NK-92 treated with Interleukin-12 subunit alpha and Interleukin-12 subunit beta, amount 100 ng/mL, for 24 hours (cell line): ENCODE measurements around the gene ZNF398.

Experiments
- DNase-seq: peaks from one replicate; lab custom pipeline; 2025; lab: John Stamatoyannopoulos, UW

Gene ZNF398

GRCh38 chr7:149196151-149196704, 49.0 kb downstream of the ZNF398 start:
- DNase-seq: no peak

- DNase-seq: no peak
These were observed 49.5 kb downstream of the ZNF398 start for GRCh38 chr7:149196705-149197171.

GRCh38 chr7:149197675-149198074, 50.4 kb downstream of the ZNF398 start:
- DNase-seq: no peak

GRCh38 chr7:149198161-149198816, 51.0 kb downstream of the ZNF398 start:
- DNase-seq: no peak

GRCh38 chr7:149199234-149199995, 52.2 kb downstream of the ZNF398 start:
- no peak for DNase-seq

GRCh38 chr7:149202831-149203231, 55.6 kb downstream of the ZNF398 start:
- DNase-seq: no peak

GRCh38 chr7:149205690-149206381, 58.6 kb downstream of the ZNF398 start:
- DNase-seq: no peak

GRCh38 chr7:149207324-149208035, 60.2 kb downstream of the ZNF398 start:
- DNase-seq: no peak

- no peak for DNase-seq
These were observed 62.4 kb downstream of the ZNF398 start for GRCh38 chr7:149209518-149210269.

- DNase-seq: no peak
These were observed 63.3 kb downstream of the ZNF398 start for GRCh38 chr7:149210551-149210950.

GRCh38 chr7:149214020-149214720, 66.9 kb downstream of the ZNF398 start:
- no peak for DNase-seq

GRCh38 chr7:149216402-149216801, 69.1 kb downstream of the ZNF398 start:
- DNase-seq: no peak

GRCh38 chr7:149217570-149217969, 70.3 kb downstream of the ZNF398 start:
- no peak for DNase-seq

- DNase-seq: no peak
These were observed 71.5 kb downstream of the ZNF398 start for GRCh38 chr7:149218469-149219420.

GRCh38 chr7:149220534-149220933, 73.3 kb downstream of the ZNF398 start:
- DNase-seq: no peak

GRCh38 chr7:149223176-149223575, 75.9 kb downstream of the ZNF398 start:
- DNase-seq: no peak

- DNase-seq: no peak
These were observed 76.5 kb downstream of the ZNF398 start for GRCh38 chr7:149223761-149224160.

- DNase-seq: no peak
These were observed 77.1 kb downstream of the ZNF398 start for GRCh38 chr7:149224352-149224751.

GRCh38 chr7:149225106-149225505, 77.9 kb downstream of the ZNF398 start:
- no peak for DNase-seq
